ENCODE data around the gene KLHL2.

GRCh38 chr4:165355900-165356300 is 148.5 kb downstream of the KLHL2 start:
- TF ChIP-seq CTCF (IDR thresholded peaks at IDR 0.05) (peak in 3 of 5 experiments; percentile 21 to 25 (median 25)), EP300 (IDR thresholded peaks at IDR 0.05) (no peak), POLR2A (IDR thresholded peaks at IDR 0.05) (no peak)

Measured in tibial nerve (tissue), 4 donors.